H9 (cell line): ENCODE measurements around the gene KIF1A. TPM values are rescaled to one million over a fixed set of nuclear protein-coding genes. Genes with fewer than 3 reads are reported as not detected.

Source experiments
- DNase-seq: peaks from one replicate; pipeline ENCODE4 v3.0.0-alpha.2; 2017
- H2AFZ ChIP-seq: one replicate; pipeline ENCODE4 v1.6.1; 2013; ENCODE audit warnings: mild to moderate bottlenecking, low read length, control low read depth, moderate library complexity
- H2AK5ac ChIP-seq: 2 replicates; pipeline ENCODE4 v1.6.1; 2013; ENCODE audit warnings: low read length, control low read depth, mixed read lengths; ENCODE audit not compliant: insufficient read length
- H2BK120ac ChIP-seq: one replicate; pipeline ENCODE4 v1.6.1; 2013; ENCODE audit warnings: low read depth, mild to moderate bottlenecking, low read length, control low read depth, inconsistent platforms; ENCODE audit not compliant: poor library complexity, severe bottlenecking
- H2BK12ac ChIP-seq: 2 replicates; pipeline ENCODE4 v1.6.1; 2013; ENCODE audit warnings: low read length, control low read depth, mixed read lengths, low read depth; ENCODE audit not compliant: insufficient read length
- H2BK15ac ChIP-seq: 2 replicates; pipeline ENCODE4 v1.6.1; 2013; ENCODE audit warnings: low read depth, low read length, control low read depth
- H2BK20ac ChIP-seq: one replicate; pipeline ENCODE4 v1.6.1; 2013; ENCODE audit warnings: low read depth, mild to moderate bottlenecking, low read length, control low read depth, inconsistent platforms; ENCODE audit not compliant: poor library complexity, severe bottlenecking
- H2BK5ac ChIP-seq: 2 replicates; pipeline ENCODE4 v1.6.1; 2013; ENCODE audit warnings: low read length, control low read depth, mixed read lengths; ENCODE audit not compliant: insufficient read length
- H3K14ac ChIP-seq: 2 replicates; pipeline ENCODE4 v1.6.1; 2013; ENCODE audit warnings: low read length, control low read depth; ENCODE audit not compliant: insufficient read depth
- H3K18ac ChIP-seq: 2 replicates; pipeline ENCODE4 v1.6.1; 2013; ENCODE audit warnings: low read depth, mild to moderate bottlenecking, mixed read lengths, low read length, control low read depth; ENCODE audit not compliant: insufficient read length
- H3K23ac ChIP-seq: 2 replicates; pipeline ENCODE4 v1.6.1; 2013; ENCODE audit warnings: low read length, control low read depth, mixed read lengths, low read depth; ENCODE audit not compliant: insufficient read length
- H3K23me2 ChIP-seq: 2 replicates; pipeline ENCODE4 v1.6.1; 2013; ENCODE audit warnings: low read depth, mild to moderate bottlenecking, mixed read lengths, low read length, control low read depth; ENCODE audit not compliant: insufficient read length, poor library complexity, severe bottlenecking
- H3K27ac ChIP-seq: 2 replicates; pipeline ENCODE4 v1.5.1; 2013; ENCODE audit warnings: low read length, control low read depth, mixed read lengths, low read depth; ENCODE audit not compliant: insufficient read length
- H3K27me3 ChIP-seq: 2 replicates; pipeline ENCODE4 v1.6.1; 2013; ENCODE audit warnings: low read length, control low read depth, inconsistent platforms; ENCODE audit not compliant: insufficient read depth
- H3K4ac ChIP-seq: 2 replicates; pipeline ENCODE4 v1.6.1; 2013; ENCODE audit warnings: low read depth, mild to moderate bottlenecking, control low read depth, inconsistent platforms, low read length, moderate library complexity
- H3K4me1 ChIP-seq: 2 replicates; pipeline ENCODE4 v1.6.1; 2013; ENCODE audit warnings: low read length, control low read depth, inconsistent platforms; ENCODE audit not compliant: insufficient read depth
- H3K4me2 ChIP-seq: 2 replicates; pipeline ENCODE4 v1.6.1; 2013; ENCODE audit warnings: low read length, control low read depth, mixed read lengths; ENCODE audit not compliant: insufficient read length, insufficient read depth
- H3K56ac ChIP-seq: 2 replicates; pipeline ENCODE4 v1.6.1; 2013; ENCODE audit warnings: low read depth, mild to moderate bottlenecking, mixed read lengths, low read length, control low read depth; ENCODE audit not compliant: insufficient read length
- H3K79me1 ChIP-seq: 2 replicates; pipeline ENCODE4 v1.6.1; 2013; ENCODE audit warnings: low read depth, mild to moderate bottlenecking, moderate library complexity, low read length, control low read depth, inconsistent platforms; ENCODE audit not compliant: insufficient read depth, poor library complexity, severe bottlenecking
- H3K79me2 ChIP-seq: 2 replicates; pipeline ENCODE4 v1.6.1; 2013; ENCODE audit warnings: low read length, control low read depth, inconsistent platforms; ENCODE audit not compliant: insufficient read depth
- H3K9ac ChIP-seq: 2 replicates; pipeline ENCODE4 v1.6.1; 2013; ENCODE audit warnings: low read length, control low read depth, mixed read lengths; ENCODE audit not compliant: insufficient read length; ENCODE audit errors: extremely low read depth
- H3K9me3 ChIP-seq: one replicate; pipeline ENCODE4 v1.6.1; 2013; ENCODE audit warnings: low read depth, low read length, inconsistent platforms; ENCODE audit not compliant: control insufficient read depth
- H3T11ph ChIP-seq: one replicate; pipeline ENCODE4 v1.6.1; 2013; ENCODE audit warnings: mild to moderate bottlenecking, low read length, control low read depth, inconsistent platforms
- H4K20me1 ChIP-seq: one replicate; pipeline ENCODE4 v1.6.1; 2013; ENCODE audit not compliant: control insufficient read depth, insufficient read length, insufficient read depth
- H4K5ac ChIP-seq: 2 replicates; pipeline ENCODE4 v1.6.1; 2013; ENCODE audit warnings: low read depth, mild to moderate bottlenecking, mixed read lengths, low read length, control low read depth; ENCODE audit not compliant: insufficient read length
- H4K8ac ChIP-seq: replicated peaks from 2 replicates; pipeline ENCODE4 v1.6.1; 2013; ENCODE audit warnings: low read length, control low read depth, mixed read lengths, low read depth; ENCODE audit not compliant: insufficient read length
- H4K91ac ChIP-seq: 2 replicates; pipeline ENCODE4 v1.6.1; 2013; ENCODE audit warnings: low read depth, mild to moderate bottlenecking, moderate library complexity, mixed read lengths, low read length, control low read depth; ENCODE audit not compliant: insufficient read length
- H3K27ac Mint-ChIP-seq, 3 experiments: 2 replicates in 2 of 3; 3 replicates in 1 of 3; pipeline ENCODE4 v1.8.0; 2020 to 2021; ENCODE audit warnings: mixed read lengths in 3 of 3, mild to moderate bottlenecking in 1 of 3, moderate library complexity in 1 of 3
- H3K27me3 Mint-ChIP-seq: 2 replicates; pipeline ENCODE4 v1.8.0; 2021; ENCODE audit warnings: low read depth, mild to moderate bottlenecking, moderate library complexity, mixed read lengths
- H3K36me3 Mint-ChIP-seq, 3 experiments: 2 replicates in 2 of 3; 3 replicates in 1 of 3; pipeline ENCODE4 v1.8.0; 2020 to 2021; ENCODE audit warnings: low read depth in 3 of 3, mixed read lengths in 3 of 3; ENCODE audit not compliant: insufficient read depth in 1 of 3
- H3K4me1 Mint-ChIP-seq, 2 experiments: 2 replicates each; pipeline ENCODE4 v1.8.0; 2020; ENCODE audit warnings: mixed read lengths in 2 of 2
- H3K4me3 Mint-ChIP-seq, 2 experiments: 2 replicates in 1 of 2; 3 replicates in 1 of 2; pipeline ENCODE4 v1.8.0; 2020 to 2021; ENCODE audit warnings: mild to moderate bottlenecking in 2 of 2, mixed read lengths in 2 of 2, moderate library complexity in 1 of 2
- H3K9me3 Mint-ChIP-seq, 2 experiments: 2 replicates in 1 of 2; 3 replicates in 1 of 2; pipeline ENCODE4 v1.8.0; 2020; ENCODE audit warnings: mild to moderate bottlenecking in 2 of 2, mixed read lengths in 2 of 2, moderate library complexity in 1 of 2
- CTCF ChIP-seq: fragments of 200-600 bp; sonication (generic); conservative IDR thresholded peaks from 3 replicates; pipeline ENCODE4 v1.8.0; 2021; ENCODE audit warnings: antibody characterized with exemption, mild to moderate bottlenecking
- WGBS: extraction: QIAGEN DNeasy Blood & Tissue Kit; methylation state at CpG from one replicate; pipeline ENCODE4 v1.1.7; 2013; ENCODE audit warnings: missing lambda C conversion rate, low lambda C conversion rate, mixed read lengths; ENCODE audit not compliant: insufficient read length; ENCODE audit errors: extremely low coverage; 5-methylcytosine and 5-hydroxymethylcytosine counted together
- total RNA-seq: library from RNA; stranded (reverse); gene quantifications from 2 replicates; pipeline ENCODE4 v1.2.1, GENCODE V29; 2021

The KIF1A gene
- total RNA-seq, 1 experiment from 2014 or later, result 204 TPM

- no peak overlapping the region for H3K4ac ChIP-seq
- H2BK5ac ChIP-seq, result no peak overlapping the region
- H3K9me3 ChIP-seq, result no peaks in the 10 kb centered on the region
- TF ChIP-seq CTCF, result no peak
- H3K27me3 Mint-ChIP-seq, result no peaks in the 10 kb centered on the region
- H4K5ac ChIP-seq, result no peak overlapping the region
- no peak overlapping the region for H2BK120ac ChIP-seq
- no peak overlapping the region for H2BK15ac ChIP-seq
- no peak overlapping the region for H2AFZ ChIP-seq
- H3K27me3 ChIP-seq, result no peaks in the 10 kb centered on the region
- no peak overlapping the region for H3K18ac ChIP-seq
- H2BK20ac ChIP-seq, result no peak overlapping the region
- H3K79me2 ChIP-seq, result peaks cover 2% of the 10 kb centered on the region; the same call in 1 of the 2 replicates
- no peak overlapping the region for H3T11ph ChIP-seq
- no peak overlapping the region for H3K23ac ChIP-seq
- no peaks in the 10 kb centered on the region for H3K23me2 ChIP-seq
- H4K8ac ChIP-seq, result no peak overlapping the region
- peaks cover 10% of the 10 kb centered on the region for H3K79me1 ChIP-seq
- no peak overlapping the region for H3K4me3 Mint-ChIP-seq
- H3K27ac Mint-ChIP-seq, result no peak overlapping the region
- H3K4me2 ChIP-seq, result no peak overlapping the region
- H3K36me3 Mint-ChIP-seq, result peaks cover 19 to 60% (median 59%) of the 10 kb centered on the region in 3 experiments
- no CpG with 5 or more reads among the region's 19 CpGs for WGBS
- no peak overlapping the region; the same call in 1 of the 2 replicates for H3K14ac ChIP-seq
- H3K27ac ChIP-seq, result no peak overlapping the region
- peaks cover 11 to 21% of the 10 kb centered on the region in 2 experiments for H3K4me1 Mint-ChIP-seq
- DNase-seq, result no peak
- no peak overlapping the region for H3K56ac ChIP-seq
- H4K91ac ChIP-seq, result no peak overlapping the region
- H3K4me1 ChIP-seq, result no peaks in the 10 kb centered on the region
- no peaks in the 10 kb centered on the region for H3K9me3 Mint-ChIP-seq
- H3K9ac ChIP-seq, result no peak overlapping the region
- H2AK5ac ChIP-seq, result no peak overlapping the region
- peaks cover 2% of the 10 kb centered on the region for H4K20me1 ChIP-seq
- H2BK12ac ChIP-seq, result no peak overlapping the region
Measured at GRCh38 chr2:240791221-240791800, 28.7 kb downstream of the KIF1A start.
